Coronary artery (tissue), 2 donors: ENCODE data around the gene DHRS7C.

ENCODE experiments used
- DNase-seq: peaks from one replicate; pipeline ENCODE4 v3.0.0-alpha.2; 2017; ENCODE audit warnings: low spot score
- H3K27ac ChIP-seq, 2 donors: fragments of 200-600 bp; sonication (generic); one replicate each; pipeline ENCODE4 v1.5.1; 2016 to 2019
- H3K4me3 ChIP-seq: fragments of 200-600 bp; sonication (generic); 2 replicates; pipeline ENCODE4 v1.5.1; 2016; ENCODE audit warnings: mild to moderate bottlenecking, moderate library complexity
- TF ChIP-seq, protein P1 (sequence below): fragments of 200-600 bp; sonication (generic); IDR thresholded peaks from one replicate; pipeline ENCODE4 v1.5.1; 2019; ENCODE audit warnings: antibody characterized with exemption

The DHRS7C gene

DNA sequence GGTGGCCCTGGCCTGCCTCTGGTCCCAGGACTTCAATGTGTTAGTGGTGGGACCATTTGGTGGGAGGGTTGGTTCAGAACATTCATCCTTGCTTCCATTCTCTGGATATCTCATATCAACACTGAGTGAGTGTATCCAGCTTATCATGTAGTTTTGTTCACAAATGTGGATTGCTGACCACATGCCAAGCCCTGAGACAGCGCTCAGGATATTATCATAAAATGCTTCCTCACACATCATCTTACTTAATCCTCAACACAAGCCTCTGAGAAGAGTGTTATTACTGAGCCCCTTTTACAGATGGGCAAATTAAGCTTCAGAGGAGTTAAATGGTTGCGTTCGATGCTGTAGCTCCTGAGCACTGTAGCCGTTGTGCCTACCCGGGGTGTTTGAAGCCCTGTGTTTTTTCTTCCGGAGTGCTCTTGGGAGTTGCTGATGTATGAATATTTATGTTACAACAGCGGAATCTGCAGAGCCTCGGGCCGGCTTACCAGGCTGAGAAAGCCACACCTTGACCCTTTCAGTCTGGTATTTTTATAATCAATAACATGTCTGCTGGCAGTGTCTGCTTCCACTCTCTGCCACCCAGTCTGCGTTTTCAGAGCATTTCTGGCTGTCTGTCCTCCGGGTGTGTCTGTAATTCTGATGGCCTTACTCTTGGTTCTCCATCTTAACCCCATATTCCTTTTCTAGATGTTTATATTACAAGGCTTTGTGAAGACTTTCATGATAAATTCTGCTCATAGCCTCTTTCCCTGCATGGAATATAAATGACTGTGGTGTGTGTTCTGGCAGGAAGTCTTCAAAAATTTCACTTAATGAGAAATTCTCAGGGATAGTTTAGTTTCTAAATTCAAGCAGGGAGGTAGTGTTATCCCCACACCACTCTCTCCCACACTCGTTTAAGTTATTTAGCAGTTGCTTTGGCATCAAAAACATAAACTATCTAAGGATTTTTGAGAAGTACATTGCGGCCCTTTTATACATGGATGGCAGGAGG, 37.2 kb upstream of the DHRS7C start:
- TF ChIP-seq, protein P1, sequence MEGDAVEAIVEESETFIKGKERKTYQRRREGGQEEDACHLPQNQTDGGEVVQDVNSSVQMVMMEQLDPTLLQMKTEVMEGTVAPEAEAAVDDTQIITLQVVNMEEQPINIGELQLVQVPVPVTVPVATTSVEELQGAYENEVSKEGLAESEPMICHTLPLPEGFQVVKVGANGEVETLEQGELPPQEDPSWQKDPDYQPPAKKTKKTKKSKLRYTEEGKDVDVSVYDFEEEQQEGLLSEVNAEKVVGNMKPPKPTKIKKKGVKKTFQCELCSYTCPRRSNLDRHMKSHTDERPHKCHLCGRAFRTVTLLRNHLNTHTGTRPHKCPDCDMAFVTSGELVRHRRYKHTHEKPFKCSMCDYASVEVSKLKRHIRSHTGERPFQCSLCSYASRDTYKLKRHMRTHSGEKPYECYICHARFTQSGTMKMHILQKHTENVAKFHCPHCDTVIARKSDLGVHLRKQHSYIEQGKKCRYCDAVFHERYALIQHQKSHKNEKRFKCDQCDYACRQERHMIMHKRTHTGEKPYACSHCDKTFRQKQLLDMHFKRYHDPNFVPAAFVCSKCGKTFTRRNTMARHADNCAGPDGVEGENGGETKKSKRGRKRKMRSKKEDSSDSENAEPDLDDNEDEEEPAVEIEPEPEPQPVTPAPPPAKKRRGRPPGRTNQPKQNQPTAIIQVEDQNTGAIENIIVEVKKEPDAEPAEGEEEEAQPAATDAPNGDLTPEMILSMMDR, result no peak
- no peak overlapping the region for H3K4me3 ChIP-seq
- no peak overlapping the region for H3K27ac ChIP-seq
- DNase-seq, result no peak

DNA sequence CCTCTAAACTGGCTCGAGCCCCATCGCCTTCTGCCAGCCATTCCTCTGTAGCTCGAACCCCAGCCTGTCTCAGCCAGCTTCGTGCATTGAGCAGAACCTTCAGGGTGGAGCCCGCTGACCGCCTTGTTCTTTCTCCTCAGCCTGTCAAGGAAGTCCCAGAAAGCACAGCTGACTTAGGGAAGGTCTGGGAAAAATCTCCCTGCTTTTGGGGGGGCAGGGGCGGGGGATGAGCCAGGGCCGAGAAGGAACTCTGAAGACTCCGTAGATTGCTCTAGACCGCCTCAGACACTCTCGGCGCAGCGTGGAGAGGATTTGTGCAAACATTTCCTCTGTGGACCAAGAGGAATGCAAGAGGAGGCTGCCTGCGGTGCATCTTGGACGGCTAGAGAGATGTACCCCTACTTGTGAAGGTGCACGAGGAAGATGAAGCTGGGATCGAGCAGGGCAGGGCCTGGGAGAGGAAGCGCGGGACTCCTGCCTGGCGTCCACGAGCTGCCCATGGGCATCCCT, 34.3 kb upstream of the DHRS7C start, which contains the start of gene GLP2R:
Gene GLP2R, plus strand, starts transcription at position 284 of the 510 bp plus-strand sequence. Its CDS starts 140 bp downstream, at position 424.
- no peak within 1 kb of the TSS for H3K4me3 ChIP-seq
- TF ChIP-seq, protein P1, result no peak
- no peak within 1 kb of the TSS for H3K27ac ChIP-seq
- no peak for DNase-seq

DNA sequence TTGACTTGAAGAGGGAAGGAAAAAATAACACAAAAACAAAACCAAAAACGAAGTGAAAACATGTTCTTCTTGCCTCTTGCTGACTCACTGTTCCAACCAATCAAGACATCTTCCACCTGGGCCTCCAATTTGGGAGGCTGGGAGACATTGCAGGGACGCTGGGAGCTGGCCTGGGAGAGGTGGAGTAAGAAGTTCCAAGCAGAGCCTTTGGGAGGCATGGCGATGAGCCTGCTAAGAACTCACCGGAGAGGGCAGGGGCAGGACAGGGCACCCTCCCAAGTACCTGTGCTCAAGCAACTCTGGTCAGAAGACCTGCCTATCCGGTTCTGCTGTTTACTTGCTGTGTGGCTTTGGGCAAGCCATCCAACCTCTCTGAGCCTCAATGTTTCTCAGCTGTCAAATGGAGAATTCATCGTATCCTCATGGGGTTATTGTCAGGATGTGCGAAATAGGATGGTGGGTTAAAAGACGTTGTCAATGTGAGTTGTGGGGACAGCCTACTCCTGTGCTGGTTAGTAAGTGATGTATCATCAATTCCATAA, 33.5 kb upstream of the DHRS7C start:
- Histone ChIP-seq H3K4me3 (no peak overlapping the region), H3K27ac (no peak overlapping the region)
- DNase-seq, result no peak
- TF ChIP-seq, protein P1, result no peak

DNA sequence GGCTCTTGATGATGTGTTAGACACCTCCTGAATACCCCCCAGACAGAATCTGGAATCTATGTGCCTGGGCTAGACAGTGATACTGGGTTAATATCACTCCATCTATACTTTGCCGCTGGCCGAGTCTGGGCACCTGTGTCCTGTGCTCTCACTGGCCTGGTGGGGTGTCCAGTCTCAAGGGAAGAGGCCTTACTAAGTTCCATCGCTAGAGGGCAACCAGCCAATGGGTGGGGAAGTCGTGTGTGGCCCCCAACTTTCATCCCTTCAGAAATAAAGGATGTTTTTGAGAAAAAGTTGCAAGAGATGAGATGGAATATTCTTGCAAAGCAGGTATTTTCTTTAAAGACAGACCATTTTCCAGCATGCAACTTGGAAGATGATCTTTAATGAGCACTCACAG, 32.7 kb upstream of the DHRS7C start:
- DNase-seq, result no peak
- Histone ChIP-seq H3K4me3 (no peak overlapping the region), H3K27ac (no peak overlapping the region)
- TF ChIP-seq, protein P1, result no peak

GRCh38 chr17:9821921-9822320, 30.5 kb upstream of the DHRS7C start, which contains the start of gene GSG1L2:
TSS of gene GSG1L2 (minus strand) at chr17:9822079. CDS start at chr17:9822071, 8 bp downstream.
- TF ChIP-seq, protein P1, result no peak
- H3K4me3 ChIP-seq, result no peak within 1 kb of the TSS

DNA sequence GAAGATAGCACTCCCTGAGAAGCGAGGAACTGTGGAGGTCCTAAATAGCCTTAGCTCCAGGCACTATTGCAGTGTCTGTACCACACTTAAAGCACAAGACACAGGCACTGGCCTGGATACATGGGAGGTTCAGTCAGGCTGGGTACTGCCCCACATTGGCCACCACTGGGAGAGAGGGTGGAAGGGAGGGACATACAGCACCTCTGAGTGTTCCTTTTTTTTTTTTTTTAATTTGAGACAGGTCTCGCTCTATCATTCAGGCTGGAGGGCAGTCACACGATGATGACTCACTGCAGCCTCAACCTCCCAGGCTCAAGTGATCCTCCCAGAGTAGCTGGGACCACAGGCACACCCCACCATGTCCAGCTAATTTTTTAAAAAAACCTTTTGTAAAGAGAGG, 29.1 kb upstream of the DHRS7C start:
- H3K27ac ChIP-seq, result no peak overlapping the region
- DNase-seq, result no peak
- TF ChIP-seq, protein P1, result no peak
- no peak overlapping the region for H3K4me3 ChIP-seq

More at GRCh38 chr17:9821921-9822320, 30.5 kb upstream of the DHRS7C start, which contains the start of gene GSG1L2:
- no peak within 1 kb of the TSS for H3K27ac ChIP-seq
- DNase-seq, result no peak
